Common myeloid progenitor, CD34-positive (primary cell): Measurements from ENCODE around the gene ALG13.
"Not testable (repeated sequence)": the region's sequence is repeated elsewhere in the genome, so short reads cannot be mapped to it uniquely, and the experiment has no call there.

Experiments used
- CTCF ChIA-PET: fragments of 350-600 bp; sonication (Branson Sonifier 250); formaldehyde crosslinking; loops from one replicate; lab custom pipeline; 2021; ENCODE audit warnings: antibody characterized with exemption; lab: Charles Lee
- POLR2A ChIA-PET: fragments of 350-600 bp; sonication (Branson Sonifier 250); formaldehyde crosslinking; loops from one replicate; lab custom pipeline; 2021; ENCODE audit warnings: antibody characterized with exemption; lab: Charles Lee
- DNase-seq, 3 donors: peaks; one replicate each; pipeline versions ENCODE4 v3.0.0 to v3.0.0-alpha.2; 2013
- H3K27ac ChIP-seq, 2 experiments: 1 replicate in 1 of 2; 2 replicates in 1 of 2; pipeline ENCODE4 v1.7.0; 2013; ENCODE audit warnings: inconsistent platforms in 2 of 2, low read length in 2 of 2, mild to moderate bottlenecking in 2 of 2, low read depth in 1 of 2, moderate library complexity in 1 of 2; ENCODE audit not compliant: severe bottlenecking in 2 of 2, insufficient read depth in 1 of 2, poor library complexity in 1 of 2
- H3K27me3 ChIP-seq, 5 experiments: replicated peaks in 2 of 5; 1 replicate in 3 of 5; 2 replicates in 2 of 5; pipeline versions ENCODE4 v1.6.1 to v1.7.0; 2013; ENCODE audit warnings: low read length in 4 of 5, mild to moderate bottlenecking in 2 of 5, moderate library complexity in 2 of 5, inconsistent platforms in 1 of 5; ENCODE audit not compliant: insufficient read depth in 5 of 5, control insufficient read depth in 4 of 5
- H3K36me3 ChIP-seq, 4 experiments: 1 replicate in 2 of 4; 2 replicates in 2 of 4; pipeline versions ENCODE4 v1.6.1 to v1.7.0; 2013; ENCODE audit warnings: low read length in 3 of 4, control low read depth in 1 of 4, mild to moderate bottlenecking in 1 of 4; ENCODE audit not compliant: control insufficient read depth in 4 of 4, insufficient read depth in 4 of 4
- H3K4me1 ChIP-seq, 4 experiments: 1 replicate in 3 of 4; 2 replicates in 1 of 4; pipeline versions ENCODE4 v1.6.1 to v1.7.1; 2013; ENCODE audit warnings: low read length in 3 of 4, mild to moderate bottlenecking in 3 of 4, control low read depth in 1 of 4, inconsistent platforms in 1 of 4, moderate library complexity in 1 of 4; ENCODE audit not compliant: control insufficient read depth in 4 of 4, insufficient read depth in 4 of 4; ENCODE audit errors: control extremely low read depth in 1 of 4
- H3K4me3 ChIP-seq, 7 experiments: 1 replicate in 4 of 7; 2 replicates in 3 of 7; pipeline versions ENCODE4 v1.5.1 to v1.7.0; 2013; ENCODE audit warnings: mild to moderate bottlenecking in 7 of 7, low read length in 6 of 7, moderate library complexity in 6 of 7, inconsistent platforms in 2 of 7, low read depth in 2 of 7, control low read depth in 1 of 7; ENCODE audit not compliant: insufficient read depth in 4 of 7, control insufficient read depth in 1 of 7; ENCODE audit errors: extremely low read depth in 1 of 7
- H3K9me3 ChIP-seq, 5 experiments: 1 replicate in 4 of 5; 2 replicates in 1 of 5; pipeline versions ENCODE4 v1.6.1 to v1.7.1; 2013; ENCODE audit warnings: low read length in 4 of 5, mild to moderate bottlenecking in 2 of 5, inconsistent platforms in 1 of 5, low read depth in 1 of 5, moderate library complexity in 1 of 5; ENCODE audit not compliant: control insufficient read depth in 4 of 5, insufficient read depth in 2 of 5; ENCODE audit errors: control extremely low read depth in 1 of 5
- WGBS: methylation state at CpG from one replicate; pipeline ENCODE4 v1.1.5; 2013; ENCODE audit not compliant: insufficient coverage; 5-methylcytosine and 5-hydroxymethylcytosine counted together

Gene ALG13

GRCh38 chrX:111790054-111790453 lies 109.1 kb downstream of the ALG13 start:
- POLR2A ChIA-PET, DNase-seq, H3K27ac ChIP-seq, H3K4me3 ChIP-seq, H3K4me1 ChIP-seq, CTCF ChIA-PET, H3K36me3 ChIP-seq, H3K9me3 ChIP-seq, H3K27me3 ChIP-seq: not testable (repeated sequence)
- WGBS = no CpG with 5 or more reads among the region's 1 CpG
